ENCODE results near the gene ZNF512. TPM values are rescaled to one million over a fixed set of nuclear protein-coding genes. Genes with fewer than 3 reads are reported as not detected.
"Not testable (repeated sequence)": the region's sequence is repeated elsewhere in the genome, so short reads cannot be mapped to it uniquely, and the experiment has no call there.

Gene ZNF512
- total RNA-seq, 1 experiment from 2014 or later = 12.4 TPM

DNA sequence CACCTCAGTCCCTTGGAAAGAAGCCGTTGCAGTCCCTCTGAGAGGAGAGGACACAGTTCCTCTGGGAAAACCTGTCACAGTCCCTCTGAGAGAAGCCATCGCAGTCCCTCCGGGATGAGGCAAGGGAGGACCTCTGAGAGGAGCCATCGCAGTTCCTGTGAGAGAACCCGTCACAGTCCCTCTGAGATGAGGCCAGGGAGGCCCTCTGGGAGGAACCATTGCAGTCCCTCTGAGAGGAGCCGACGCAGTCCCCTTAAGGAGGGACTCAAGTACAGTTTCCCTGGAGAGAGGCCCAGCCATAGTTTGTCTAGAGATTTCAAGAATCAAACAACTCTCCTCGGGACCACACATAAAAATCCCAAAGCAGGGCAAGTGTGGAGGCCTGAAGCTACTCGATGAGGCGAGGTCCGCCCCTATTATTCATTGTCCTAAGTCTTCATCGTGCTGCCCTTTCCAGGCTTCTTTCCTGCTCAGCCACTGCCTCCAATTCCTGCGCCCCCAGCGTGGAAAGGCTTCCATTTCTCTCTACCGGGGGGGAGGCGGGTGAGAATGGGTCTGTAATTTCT lies 630 bp upstream of the ZNF512 start:
- DNase-seq (ENCODE audit: extremely low read depth, low read depth) = no peak

DNA sequence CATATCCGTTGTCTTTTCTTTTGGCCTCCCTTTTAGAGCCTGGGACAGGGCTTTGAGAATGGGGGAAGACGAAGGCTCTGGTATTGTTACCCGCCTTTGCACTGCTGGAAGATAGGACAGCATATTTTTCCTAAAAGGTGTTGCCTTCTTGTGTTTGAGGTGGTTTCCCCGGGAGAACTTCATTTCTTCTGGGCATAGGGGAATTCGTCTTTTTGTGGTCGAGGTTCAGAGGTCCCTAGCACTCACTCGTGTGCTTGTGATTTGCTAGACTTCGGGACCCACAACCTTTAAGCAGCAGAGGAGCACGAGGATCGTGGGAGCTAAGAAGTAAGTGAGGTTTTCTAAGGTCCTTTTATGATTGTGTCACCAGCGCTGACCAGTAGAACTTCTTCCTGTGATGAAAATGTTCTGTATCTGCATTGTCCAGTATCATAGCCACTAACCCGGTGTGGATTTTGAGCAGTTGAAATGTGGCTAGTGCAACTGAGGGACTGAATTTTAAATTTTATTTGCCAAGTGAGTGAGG lies 611 bp downstream of the ZNF512 start:
- DNase-seq (ENCODE audit: extremely low read depth, low read depth) = no peak

DNA sequence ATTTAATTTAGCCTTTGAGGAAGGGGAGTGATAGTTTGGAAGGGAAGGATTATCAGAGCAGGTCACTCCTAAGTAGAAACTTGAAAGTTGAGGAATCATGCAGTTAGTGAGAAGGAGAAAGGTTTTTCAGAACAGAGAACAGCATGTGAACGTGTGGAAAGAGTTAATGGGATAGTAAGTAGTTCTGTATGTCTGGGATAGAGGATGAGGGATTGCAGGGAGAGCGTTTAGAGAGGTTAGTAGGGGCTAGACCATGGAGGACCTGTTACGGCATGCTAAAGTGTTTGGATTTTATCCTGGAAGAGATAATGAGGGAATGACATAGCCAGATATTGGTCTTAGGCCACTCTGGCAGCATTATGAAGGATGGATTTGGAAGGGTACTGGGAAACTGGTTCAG lies 1.8 kb downstream of the ZNF512 start:
- no peak for DNase-seq (ENCODE audit: extremely low read depth, low read depth)

DNA sequence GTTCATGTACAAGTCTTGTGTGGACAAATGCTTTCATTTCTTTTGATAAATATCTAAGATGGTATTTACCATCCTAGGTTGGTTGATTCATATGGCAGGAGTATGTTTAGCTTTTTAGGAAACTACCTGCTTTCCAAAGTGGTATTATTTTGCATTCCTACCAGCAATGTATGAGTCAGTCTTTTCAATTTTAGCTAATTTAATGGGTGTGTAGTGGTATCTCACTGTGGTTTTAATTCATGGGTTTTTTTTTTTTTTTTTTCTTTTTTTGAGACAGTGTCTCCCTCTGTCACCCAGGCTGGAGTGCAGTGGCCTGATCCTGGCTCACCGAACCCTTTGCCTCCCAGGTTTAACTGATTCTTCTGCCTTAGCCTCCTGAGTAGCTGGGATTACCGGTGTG lies 4.2 kb downstream of the ZNF512 start:
- DNase-seq (ENCODE audit: extremely low read depth, low read depth) = no peak

DNA sequence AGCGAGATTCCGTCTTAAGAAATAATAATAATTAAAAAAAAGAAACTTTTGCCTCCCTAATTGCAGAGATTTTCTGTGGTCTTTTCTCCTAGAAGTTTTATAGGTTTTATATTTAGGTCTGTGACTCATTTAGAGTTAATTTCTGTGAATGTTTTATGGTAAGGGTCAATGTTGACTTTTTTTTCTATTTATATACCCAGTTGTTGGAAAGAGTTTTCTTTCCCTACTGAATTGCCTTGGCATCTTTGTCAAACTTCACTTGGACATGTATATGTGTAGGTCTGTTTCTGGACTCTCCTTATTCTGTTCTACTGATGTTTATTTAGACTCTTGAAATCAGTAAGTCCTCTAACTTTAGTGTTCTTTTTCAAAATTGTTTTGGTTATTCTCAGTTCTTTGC lies 5.5 kb downstream of the ZNF512 start:
- no peak for DNase-seq (ENCODE audit: extremely low read depth, low read depth)

DNA sequence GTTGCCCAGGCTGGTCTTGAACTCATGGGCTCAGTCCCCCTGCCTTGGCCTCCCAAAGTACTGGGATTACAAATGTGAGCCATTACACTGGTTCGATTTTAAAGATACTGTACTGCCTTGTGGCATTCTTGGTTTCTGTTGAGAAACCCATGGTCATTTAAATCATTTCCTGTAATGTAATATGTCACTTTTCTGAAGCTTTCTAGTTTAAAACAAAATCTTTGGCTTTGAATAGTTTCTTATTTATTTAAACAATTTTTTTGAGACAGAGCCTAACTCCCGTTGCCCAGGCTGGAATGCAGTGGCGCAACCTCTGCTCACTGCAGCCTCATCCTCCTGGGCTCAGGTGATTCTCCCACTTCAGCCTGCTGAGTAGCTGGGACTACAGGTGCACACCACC lies 8.9 kb downstream of the ZNF512 start:
- no peak for DNase-seq (ENCODE audit: extremely low read depth, low read depth)

DNA sequence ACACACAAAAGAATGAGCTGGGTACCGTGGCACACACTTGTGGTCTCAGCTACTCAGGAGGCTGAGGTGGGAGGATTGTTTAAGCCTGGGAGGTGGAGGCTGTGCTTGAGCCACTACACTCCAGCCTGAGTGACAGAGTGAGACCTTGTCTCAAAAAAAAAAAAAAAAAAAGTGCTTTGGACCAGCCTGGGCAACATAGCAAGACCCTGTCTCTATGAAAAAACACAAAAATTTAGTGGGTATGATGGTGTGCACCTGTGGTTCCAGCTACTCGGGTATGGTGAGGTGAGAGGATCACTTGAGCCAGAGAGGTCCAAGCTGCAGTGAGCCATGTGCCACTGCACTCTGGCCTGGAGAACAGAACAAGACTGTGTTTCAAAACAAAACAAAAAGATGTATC lies 10.4 kb downstream of the ZNF512 start:
- no peak for DNase-seq (ENCODE audit: extremely low read depth, low read depth)

DNA sequence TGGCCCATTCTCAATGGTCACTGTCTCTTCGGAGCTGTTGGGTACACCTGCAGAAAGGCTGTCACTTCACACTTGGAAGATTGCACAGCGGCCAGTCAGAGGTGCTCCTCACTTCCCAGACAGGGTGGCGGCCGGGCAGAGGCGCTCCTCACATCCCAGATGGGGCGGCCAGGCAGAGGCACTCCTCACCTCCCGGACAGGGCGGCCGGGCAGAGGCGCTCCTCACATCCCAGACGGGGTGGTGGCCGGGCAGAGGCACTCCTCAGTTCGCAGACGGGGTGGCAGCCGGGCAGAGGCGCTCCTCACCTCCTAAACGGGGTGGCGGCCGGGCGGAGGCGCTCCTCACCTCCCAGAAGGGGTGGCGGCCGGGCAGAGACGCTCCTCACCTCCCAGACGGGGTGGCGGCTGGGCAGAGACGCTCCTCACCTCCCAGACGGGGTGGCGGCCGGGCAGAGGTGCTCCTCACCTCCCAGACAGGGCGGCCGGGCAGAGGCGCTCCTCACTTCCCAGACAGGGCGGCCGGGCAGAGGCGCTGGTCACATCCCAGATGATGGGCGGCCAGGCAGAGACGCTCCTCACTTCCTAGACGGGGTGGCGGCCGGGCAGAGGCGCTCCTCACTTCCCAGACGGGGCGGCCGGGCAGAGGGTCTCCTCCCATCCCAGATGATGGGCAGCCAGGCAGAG lies 11.3 kb downstream of the ZNF512 start:
- DNase-seq (ENCODE audit: extremely low read depth, low read depth) = not testable (repeated sequence)

DNA sequence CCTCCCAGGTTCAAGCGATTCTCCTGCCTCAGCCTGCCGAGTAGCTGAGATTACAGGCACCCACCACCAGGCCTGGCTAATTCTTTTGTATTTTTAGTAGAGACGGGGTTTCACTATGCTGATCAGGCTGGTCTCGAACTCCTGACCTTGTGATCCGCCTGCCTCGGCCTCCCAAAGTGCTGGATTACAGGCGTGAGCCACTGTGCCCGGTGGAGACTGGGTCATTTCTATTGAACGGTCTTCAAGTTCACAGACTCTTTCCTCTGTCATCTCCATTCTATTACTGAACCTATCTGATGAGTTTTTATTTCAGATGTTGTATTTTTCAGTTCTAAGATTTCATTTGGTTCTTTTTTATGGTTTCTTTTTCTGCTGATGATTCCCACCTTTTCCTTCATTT lies 12.6 kb downstream of the ZNF512 start:
- DNase-seq (ENCODE audit: extremely low read depth, low read depth) = not testable (repeated sequence)

DNA sequence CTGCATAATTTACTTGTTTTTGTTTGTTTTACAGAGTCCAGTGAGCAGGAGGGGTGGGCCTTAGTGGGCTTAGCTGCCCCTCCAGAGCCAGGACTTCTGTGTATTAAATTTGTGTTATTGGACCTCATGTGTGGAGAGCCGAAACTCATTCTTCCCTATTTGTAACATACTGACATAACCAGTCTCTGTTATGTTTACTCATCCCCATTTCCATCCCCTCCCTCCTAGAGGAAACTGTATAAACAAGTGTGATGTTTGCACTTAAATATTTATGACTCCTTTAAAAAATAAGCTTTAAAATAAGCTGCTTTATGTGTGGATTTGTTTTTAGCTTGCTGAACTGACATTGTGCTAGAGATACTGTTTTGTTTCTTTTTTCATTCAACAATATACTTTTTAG lies 13.8 kb downstream of the ZNF512 start:
- DNase-seq (ENCODE audit: extremely low read depth, low read depth) = no peak

DNA sequence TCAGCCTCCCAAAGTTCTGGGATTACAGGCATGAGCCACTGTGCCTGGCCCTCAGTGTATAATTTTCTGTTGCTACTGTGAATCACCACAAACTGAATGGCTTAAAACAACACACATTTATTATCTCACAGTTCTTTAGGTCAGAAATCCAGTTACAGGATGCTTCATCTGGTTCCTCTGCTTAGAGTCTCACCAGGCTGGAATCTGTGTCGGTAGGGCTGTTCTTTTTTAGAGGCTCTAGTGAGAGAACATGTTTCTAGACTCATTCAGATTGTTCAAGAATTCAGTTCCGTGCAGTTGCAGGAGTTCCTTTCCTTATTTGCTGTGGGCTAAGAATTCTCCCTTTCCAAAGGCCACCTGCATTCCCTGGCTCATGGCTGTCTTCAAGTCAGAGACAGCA lies 23.8 kb downstream of the ZNF512 start:
- no peak for DNase-seq (ENCODE audit: extremely low read depth, low read depth)

DNA sequence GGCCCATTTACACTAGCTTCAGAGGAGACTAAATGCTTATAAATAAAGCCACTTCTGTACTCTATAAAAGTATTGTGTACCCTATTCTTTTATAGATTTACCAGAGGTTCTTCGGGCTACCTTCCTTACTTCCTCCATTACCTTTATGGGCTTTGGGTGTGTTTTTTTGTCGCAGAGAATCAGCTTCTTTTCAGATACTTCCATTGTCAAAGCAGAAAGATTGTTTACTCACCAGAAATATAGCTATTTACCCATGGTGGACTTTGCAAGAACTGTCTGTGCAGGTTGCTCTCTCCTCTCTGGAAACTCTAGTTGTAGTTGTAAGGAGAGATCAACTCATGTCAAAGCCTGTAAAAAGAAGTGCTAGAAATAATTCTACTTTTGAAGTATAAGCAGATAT lies 31.1 kb downstream of the ZNF512 start:
- no peak for DNase-seq (ENCODE audit: extremely low read depth, low read depth)

DNA sequence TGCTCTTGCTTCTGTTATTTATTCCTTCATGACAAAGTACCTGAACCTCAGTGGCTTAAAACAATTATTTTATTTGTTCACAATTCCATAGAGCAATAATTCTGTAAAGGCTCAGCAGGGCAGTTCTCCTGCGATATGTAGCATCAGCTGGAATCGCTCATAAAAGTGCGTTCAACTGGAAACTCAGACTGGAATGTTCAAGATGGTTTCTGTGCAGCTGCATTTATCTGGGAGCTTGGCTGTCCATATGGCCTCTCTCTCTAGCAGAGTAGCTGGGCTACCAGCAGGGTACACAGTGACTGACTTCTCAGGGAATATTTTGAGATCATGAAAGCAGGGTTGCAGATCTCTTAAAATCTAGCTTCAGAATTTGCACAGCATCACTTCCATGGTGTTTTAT lies 32.5 kb downstream of the ZNF512 start:
- no peak for DNase-seq (ENCODE audit: extremely low read depth, low read depth)

DNA sequence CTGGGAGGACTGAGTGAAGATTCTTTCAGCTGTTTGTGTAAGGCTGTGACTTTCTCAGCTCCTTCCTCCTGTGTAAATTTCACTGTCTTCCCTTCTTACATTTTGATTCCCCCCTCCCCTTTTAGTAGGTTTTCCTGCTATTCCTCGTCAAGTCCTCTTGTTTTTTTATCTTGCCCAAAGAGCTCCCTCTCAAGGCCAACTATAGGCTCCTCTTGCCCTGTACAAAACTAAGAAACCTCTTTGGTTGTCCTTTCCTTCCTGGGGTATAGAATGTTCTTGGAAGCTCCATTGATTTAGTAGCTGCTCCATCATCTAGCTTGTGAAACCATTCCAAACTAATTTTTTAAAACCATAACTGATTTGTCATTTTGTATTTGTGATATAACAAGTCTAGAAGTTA lies 38.7 kb downstream of the ZNF512 start:
- DNase-seq (ENCODE audit: extremely low read depth, low read depth) = no peak

DNA sequence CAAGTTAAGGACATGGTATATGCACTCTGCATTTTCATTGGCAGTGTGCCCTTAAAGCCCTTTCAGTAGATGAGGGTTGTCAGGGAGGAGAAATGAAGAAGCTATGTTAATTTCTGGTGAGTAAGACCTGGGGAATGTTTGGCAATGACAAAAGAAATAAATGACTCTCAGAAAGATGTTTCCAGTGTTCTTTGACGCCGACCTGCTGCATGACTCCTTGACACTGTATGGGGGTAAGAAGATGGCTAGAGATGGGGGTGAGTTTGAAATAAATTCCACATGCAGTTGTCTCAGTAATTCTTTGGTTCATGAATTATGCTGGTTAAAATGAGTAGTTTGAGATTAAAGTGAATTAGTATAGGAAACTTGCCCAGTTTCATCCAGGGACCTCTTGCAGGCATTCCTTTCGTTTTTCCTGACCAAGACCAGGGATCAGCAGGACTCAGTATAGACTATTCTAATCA lies 40.1 kb downstream of the ZNF512 start:
- no peak for DNase-seq (ENCODE audit: extremely low read depth, low read depth)

DNA sequence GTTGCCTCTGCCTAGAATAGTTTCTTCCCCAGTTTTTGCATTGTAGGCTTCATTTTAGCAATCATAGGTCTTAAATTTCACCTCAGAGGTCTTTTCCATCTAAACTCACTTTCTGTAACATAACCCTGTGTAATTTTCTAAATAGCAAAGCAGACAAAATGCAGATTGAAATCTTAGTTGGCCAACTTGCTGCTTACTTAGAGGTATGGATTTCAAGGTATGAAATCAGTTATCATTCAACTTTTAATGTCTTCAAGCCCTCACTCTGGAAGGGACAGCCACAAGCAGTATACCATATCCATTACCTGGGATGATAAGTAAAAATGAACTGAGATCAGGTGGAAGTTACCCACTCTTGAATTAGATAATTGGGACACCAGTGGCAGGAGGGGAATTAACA lies 42.1 kb downstream of the ZNF512 start:
- no peak for DNase-seq (ENCODE audit: extremely low read depth, low read depth)

DNA sequence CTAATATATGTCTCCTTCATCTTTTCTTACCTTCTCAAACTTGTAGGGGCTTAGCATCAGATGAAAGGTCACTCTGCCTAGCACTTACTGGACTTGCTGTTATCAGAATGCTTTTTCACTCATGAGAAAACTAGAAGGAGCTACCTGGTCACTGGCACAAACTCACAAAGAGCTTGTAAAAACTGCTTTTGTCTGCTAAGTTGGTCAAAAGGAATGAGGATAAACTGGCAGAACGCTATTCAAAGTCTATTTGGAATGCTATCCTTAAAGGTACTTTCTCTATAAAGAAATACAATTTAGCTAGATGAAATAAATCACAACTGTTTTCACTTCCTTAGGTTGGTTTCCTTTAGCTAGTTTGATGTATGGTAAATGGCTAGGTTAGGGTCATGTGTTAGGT lies 43.5 kb downstream of the ZNF512 start:
- DNase-seq (ENCODE audit: extremely low read depth, low read depth) = not testable (repeated sequence)

DNA sequence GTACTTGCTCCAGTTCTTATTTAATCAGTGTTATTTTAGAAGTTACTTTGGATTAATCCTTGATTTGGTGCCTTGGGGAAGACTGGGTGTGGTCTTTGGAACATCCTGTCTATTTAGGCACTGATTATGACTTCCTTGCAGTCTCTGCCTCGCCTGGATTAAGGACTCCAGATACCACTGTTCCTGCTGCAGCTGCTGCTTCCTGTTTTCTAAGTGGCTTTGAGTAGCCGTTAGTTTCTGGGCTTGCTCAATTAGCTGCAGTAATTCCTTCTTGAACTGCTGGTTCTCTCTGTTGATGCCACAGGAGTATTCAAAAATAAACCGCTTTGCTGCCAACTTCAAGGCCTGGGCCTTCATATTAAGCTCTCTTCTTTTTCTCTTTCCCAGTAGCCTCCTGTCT lies 44.1 kb downstream of the ZNF512 start:
- not testable (repeated sequence) for DNase-seq (ENCODE audit: extremely low read depth, low read depth)

DNA sequence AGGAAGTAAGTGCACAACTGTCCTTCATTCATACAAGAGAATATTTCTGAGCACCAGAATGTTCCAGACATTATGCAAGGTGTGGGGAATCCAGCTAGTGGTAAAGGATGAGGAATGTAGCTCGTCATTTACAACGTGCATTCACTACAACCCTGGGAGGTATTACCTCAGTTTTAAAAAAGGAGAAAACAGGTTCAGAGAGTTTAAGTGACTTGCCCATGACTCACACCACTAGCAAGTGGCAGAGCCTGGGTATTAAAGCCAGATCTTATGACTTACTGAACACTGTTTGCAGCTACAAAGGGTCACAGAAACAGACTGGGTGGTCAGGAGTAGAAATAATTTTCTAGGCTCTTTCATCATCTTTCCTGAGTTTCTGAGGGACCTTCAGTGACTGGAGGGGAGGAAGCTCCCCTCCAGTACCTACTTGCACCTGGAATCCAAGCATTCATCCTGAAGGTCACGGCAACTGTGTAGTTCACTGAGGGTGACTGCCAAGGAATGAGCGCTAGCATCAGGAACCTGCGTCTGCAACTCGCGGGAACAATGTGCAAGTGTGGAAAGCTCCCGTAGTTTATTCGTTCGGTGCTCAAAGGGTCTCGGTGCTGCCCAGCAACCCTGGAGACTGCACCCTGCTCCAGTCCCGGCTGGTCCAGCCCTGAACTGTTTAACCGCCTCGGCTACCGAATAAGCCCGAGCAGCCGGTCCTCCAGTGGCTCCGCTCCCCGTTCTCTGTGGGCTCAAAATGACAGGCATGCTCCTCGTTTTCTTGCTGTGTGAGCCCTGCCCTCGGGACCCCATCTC lies 45.3 kb downstream of the ZNF512 start:
- no peak for DNase-seq (ENCODE audit: extremely low read depth, low read depth)

DNA sequence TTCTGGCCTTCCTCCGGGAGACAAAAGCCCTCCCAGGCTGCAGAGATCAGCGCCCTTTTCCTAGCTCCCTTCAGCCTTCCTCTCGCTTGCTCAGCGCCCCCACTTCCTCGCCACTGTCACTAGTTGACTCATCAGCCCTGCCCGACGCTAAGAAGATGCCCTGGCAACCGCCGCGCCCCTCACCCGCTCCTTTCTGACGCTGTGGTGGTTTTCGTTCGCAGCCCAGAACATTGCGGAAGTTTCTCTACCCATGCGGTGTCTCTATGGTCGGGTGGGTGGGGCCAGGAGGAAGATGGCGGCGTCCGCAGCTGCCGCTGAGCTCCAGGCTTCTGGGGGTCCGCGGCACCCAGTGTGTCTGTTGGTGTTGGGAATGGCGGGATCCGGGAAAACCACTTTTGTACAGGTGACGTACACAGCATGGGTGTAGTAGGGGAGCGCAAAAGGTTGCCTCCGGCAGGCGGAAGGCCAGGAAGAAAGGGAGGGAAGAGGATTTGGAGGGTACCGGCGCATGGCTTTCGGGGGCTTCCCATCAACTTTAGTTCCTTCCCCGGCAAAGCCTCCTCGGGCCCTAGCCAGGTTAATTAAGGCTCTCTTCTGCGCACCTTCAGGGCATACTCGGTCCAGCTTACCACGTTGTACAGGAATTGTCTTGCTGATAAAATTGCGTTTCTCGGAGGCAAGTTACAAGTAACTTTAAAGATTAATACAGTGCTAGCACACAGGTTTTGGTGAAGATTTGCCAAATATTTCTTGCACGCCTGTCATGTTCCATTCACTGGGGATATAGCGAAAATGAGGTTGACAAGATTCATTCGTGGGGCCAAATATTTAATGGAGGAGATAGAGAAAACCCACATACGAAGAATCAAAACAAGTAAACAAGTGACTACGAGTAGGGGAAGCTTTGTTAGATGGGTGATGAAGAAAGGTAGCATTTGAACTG lies 46.2 kb downstream of the ZNF512 start, which contains the start of the genes CCDC121 and GPN1:
Gene CCDC121, minus strand, starts transcription at position 246 of the 943 bp plus-strand sequence. CDS start 1,213 bp downstream, outside the sequence.
Gene GPN1, plus strand, starts transcription at position 284 of the 943 bp plus-strand sequence. Its CDS starts 9 bp downstream, at position 293.
- peak; percentile 86 for DNase-seq (ENCODE audit: extremely low read depth, low read depth)
